ENCODE measurements around the gene HDAC10.

DNA sequence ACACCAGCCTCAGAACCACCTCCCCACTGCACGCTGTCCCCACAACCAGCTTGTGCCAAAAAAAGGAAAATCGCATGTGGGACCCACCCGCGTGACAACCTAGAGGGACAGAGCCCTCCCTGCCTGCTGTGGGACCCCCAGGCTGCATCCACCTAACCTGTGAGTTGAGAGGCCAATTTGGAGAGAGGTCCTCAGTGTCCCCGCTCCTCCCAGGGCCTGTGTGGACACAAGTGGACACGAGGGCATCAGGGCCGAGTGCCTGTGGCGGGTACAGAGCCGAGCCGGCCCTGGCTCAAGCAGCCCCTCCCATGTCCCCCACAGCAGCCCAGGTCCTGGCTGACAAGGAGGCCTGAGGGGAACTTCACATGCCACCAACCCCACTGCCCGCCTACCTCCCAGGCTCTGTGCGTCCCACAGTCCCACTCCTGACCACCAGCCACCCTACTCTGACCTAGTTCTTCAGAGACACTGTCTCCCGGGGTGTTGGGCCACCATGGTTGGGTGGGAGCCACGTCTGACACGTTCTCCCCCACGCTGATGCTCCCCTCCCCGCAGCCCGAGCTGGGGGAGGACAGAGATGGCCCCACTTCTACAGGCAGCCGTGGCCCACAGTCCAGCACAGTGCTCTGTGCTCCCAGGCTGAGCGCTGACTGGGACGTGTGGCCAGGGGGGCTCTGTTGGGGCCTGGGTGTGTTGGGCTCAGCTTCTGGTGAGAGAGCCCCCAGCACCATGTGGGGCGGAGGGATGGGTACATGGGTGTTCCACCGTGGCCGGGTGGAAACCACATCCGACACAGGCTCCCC is 31.1 kb downstream of the HDAC10 start:
- TF ChIP-seq REST (IDR thresholded peaks at IDR 0.05; ENCODE audit: insufficient read depth in 1 of 2, low read depth in 2 of 2, low read length in 2 of 2): no peak
- TF ChIP-seq SIN3A (IDR thresholded peaks at IDR 0.05; ENCODE audit: borderline replicate concordance, insufficient read depth, low read length): no peak
